PC-3 (cell line): ENCODE results near the gene PREP.

ENCODE experiments used
- EZH2 ChIP-seq: fragments of 300-600 bp; sonication (generic); IDR thresholded peaks from one replicate; pipeline ENCODE4 v1.6.1; 2017; ENCODE audit warnings: antibody characterized with exemption, mild to moderate bottlenecking, low read length; ENCODE audit not compliant: unreplicated experiment
- TF ChIP-seq, protein P1 (sequence below): fragments of 300-600 bp; sonication (generic); conservative IDR thresholded peaks from 2 replicates; pipeline ENCODE4 v1.5.1; 2017; ENCODE audit warnings: antibody characterized with exemption, low read depth, mild to moderate bottlenecking, low read length

DNA sequence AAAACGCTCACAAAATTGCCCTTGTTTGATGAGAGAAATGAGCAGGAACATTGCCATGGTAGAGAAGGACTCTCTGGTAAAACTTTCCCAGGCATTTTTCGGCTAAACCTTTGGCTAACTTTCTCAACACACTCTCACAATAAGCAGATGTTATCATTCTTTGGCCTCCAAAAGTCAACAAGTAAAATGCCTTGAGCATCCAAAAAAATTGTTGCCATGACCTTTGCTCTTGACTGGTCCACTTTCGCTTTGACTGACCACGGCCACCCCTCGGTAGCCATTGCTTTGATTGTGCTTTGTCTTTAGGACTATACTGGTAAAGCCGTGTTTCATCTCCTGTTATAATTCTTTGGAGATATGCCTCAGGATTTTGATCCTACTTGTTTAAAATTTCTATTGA is 41.1 kb upstream of the PREP start:
- no peak for TF ChIP-seq EZH2
- TF ChIP-seq, protein P1, sequence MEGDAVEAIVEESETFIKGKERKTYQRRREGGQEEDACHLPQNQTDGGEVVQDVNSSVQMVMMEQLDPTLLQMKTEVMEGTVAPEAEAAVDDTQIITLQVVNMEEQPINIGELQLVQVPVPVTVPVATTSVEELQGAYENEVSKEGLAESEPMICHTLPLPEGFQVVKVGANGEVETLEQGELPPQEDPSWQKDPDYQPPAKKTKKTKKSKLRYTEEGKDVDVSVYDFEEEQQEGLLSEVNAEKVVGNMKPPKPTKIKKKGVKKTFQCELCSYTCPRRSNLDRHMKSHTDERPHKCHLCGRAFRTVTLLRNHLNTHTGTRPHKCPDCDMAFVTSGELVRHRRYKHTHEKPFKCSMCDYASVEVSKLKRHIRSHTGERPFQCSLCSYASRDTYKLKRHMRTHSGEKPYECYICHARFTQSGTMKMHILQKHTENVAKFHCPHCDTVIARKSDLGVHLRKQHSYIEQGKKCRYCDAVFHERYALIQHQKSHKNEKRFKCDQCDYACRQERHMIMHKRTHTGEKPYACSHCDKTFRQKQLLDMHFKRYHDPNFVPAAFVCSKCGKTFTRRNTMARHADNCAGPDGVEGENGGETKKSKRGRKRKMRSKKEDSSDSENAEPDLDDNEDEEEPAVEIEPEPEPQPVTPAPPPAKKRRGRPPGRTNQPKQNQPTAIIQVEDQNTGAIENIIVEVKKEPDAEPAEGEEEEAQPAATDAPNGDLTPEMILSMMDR: no peak
